Transverse colon (tissue), 4 donors: ENCODE measurements around the gene SUPT7L. TPM values are rescaled to one million over a fixed set of nuclear protein-coding genes. Genes with fewer than 3 reads are reported as not detected.

ENCODE experiments used
- DNase-seq: peaks from one replicate; pipeline ENCODE4 v3.0.0-alpha.2; 2019
- H3K27ac ChIP-seq, 4 donors: fragments of 200-600 bp; sonication (generic); 2 replicates each; pipeline ENCODE4 v1.5.1; 2016 to 2018; ENCODE audit warnings: inconsistent platforms in 4 of 4
- H3K27me3 ChIP-seq: fragments of 200-600 bp; sonication (generic); 2 replicates; pipeline ENCODE4 v1.5.1; 2017; ENCODE audit warnings: inconsistent platforms
- H3K36me3 ChIP-seq, 4 donors: fragments of 200-600 bp; sonication (generic); 2 replicates each; pipeline ENCODE4 v1.5.1; 2017 to 2019; ENCODE audit warnings: inconsistent platforms in 4 of 4
- H3K4me1 ChIP-seq, 4 donors: fragments of 200-600 bp; sonication (generic); 2 replicates each; pipeline ENCODE4 v1.5.1; 2017 to 2020; ENCODE audit warnings: inconsistent platforms in 4 of 4
- H3K4me3 ChIP-seq, 4 donors: fragments of 200-600 bp; sonication (generic); 1 replicate in 1 of 4; 2 replicates in 3 of 4; pipeline versions ENCODE4 v1.5.1 to v1.6.1; 2017 to 2019; ENCODE audit warnings: inconsistent platforms in 4 of 4
- H3K9me3 ChIP-seq, 2 donors: fragments of 200-600 bp; sonication (generic); 2 replicates each; pipeline ENCODE4 v1.5.1; 2017 to 2019; ENCODE audit warnings: inconsistent platforms in 2 of 2
- EP300 ChIP-seq: sonication (generic); formaldehyde crosslinking; IDR thresholded peaks from one replicate; pipeline ENCODE4 v1.6.1; 2017; ENCODE audit warnings: antibody characterized with exemption, low read depth
- POLR2A ChIP-seq: fragments of 450-650 bp; IDR thresholded peaks from one replicate; pipeline ENCODE4 v1.6.1; 2016; ENCODE audit warnings: antibody characterized with exemption, mild to moderate bottlenecking, moderate library complexity
- POLR2AphosphoS5 ChIP-seq, 3 donors: sonication (generic); formaldehyde crosslinking; IDR thresholded peaks; one replicate each; pipeline ENCODE4 v1.6.1; 2016; ENCODE audit warnings: antibody characterized with exemption in 3 of 3
- WGBS, 2 donors: methylation state at CpG; one replicate each; pipeline ENCODE4 v1.1.5; 2018; ENCODE audit warnings: low coverage in 1 of 2; 5-methylcytosine and 5-hydroxymethylcytosine counted together
- in situ Hi-C, 4 donors: fragments of 200-750 bp; cut with MboI; loops; one replicate each; pipeline versions ENCODE4 v1.15.0 to v1.15.1; 2017; ENCODE audit warnings: low sequenced_read_pairs in 3 of 4, low pct_ligation_motif_present in 1 of 4, low pct_unique_long_range_greater_than_20kb in 1 of 4
- intact Hi-C: fragments of 100-400 bp; cut with DNase I; formaldehyde crosslinking; loops from one replicate; pipeline ENCODE4 v1.15.1; 2023; ENCODE audit warnings: low total_unique reads
- total RNA-seq, 4 donors: library from RNA; depleted of rRNA; stranded (reverse); fragments of >200 nt; gene quantifications; one replicate each; pipeline ENCODE4 v1.1.0, GENCODE V29; 2016
- TF ChIP-seq, protein P1 (sequence below), 5 experiments: fragments of 200-600 bp in 3 of 5; fragments of 450-650 bp in 2 of 5; sonication (generic) in 3 of 5; IDR thresholded peaks; 1 replicate in 2 of 5; 2 replicates in 3 of 5; pipeline ENCODE4 v1.5.1; 2016 to 2017; ENCODE audit warnings: antibody characterized with exemption in 5 of 5, inconsistent platforms in 3 of 5, mild to moderate bottlenecking in 2 of 5, moderate library complexity in 1 of 5

SUPT7L gene
- total RNA-seq, 4 donors from 2014 or later = 30.4 to 43.6 (median 38.2) TPM

DNA sequence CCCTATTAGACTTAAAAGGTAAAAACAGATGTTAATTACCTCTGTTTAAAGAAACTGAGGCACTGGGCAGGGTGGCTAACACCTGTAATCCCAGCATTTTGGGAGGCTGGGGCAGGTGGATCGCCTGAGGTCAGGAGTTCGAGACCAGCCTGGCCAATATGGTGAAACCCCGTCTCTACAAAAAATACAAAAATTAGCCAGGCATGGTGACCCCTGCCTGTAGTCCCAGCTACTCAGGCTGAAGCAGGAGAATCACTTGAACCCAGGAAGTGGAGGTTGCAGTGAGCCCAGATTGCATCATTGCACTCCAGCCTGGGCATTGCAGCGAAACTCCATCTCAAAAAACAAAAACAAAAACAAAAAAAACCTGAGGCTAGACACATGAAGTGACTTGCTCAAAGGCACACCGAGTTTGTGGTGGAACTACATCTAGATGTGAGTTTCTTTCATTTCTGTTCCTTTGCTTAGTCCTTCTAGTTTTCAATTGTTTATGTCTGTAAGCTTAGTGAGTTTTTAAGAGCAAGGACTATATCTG lies 41.0 kb upstream of the SUPT7L start:
- no peak for DNase-seq
- no peak for TF ChIP-seq POLR2AphosphoS5 (IDR thresholded peaks at IDR 0.05)
- TF ChIP-seq, protein P1, sequence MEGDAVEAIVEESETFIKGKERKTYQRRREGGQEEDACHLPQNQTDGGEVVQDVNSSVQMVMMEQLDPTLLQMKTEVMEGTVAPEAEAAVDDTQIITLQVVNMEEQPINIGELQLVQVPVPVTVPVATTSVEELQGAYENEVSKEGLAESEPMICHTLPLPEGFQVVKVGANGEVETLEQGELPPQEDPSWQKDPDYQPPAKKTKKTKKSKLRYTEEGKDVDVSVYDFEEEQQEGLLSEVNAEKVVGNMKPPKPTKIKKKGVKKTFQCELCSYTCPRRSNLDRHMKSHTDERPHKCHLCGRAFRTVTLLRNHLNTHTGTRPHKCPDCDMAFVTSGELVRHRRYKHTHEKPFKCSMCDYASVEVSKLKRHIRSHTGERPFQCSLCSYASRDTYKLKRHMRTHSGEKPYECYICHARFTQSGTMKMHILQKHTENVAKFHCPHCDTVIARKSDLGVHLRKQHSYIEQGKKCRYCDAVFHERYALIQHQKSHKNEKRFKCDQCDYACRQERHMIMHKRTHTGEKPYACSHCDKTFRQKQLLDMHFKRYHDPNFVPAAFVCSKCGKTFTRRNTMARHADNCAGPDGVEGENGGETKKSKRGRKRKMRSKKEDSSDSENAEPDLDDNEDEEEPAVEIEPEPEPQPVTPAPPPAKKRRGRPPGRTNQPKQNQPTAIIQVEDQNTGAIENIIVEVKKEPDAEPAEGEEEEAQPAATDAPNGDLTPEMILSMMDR (IDR thresholded peaks at IDR 0.05) = no peak
- TF ChIP-seq EP300 = no peak
- TF ChIP-seq POLR2A = no peak
- peak overlapping the region in 3 of 4 donors; percentile 17 to 71 (median 18) for H3K27ac ChIP-seq
- WGBS, 2 donors = 85% methylated on average over 3 to 5 of the region's 5 CpGs
- no peak overlapping the region for H3K4me3 ChIP-seq
- in situ Hi-C loops = no loop called here
- H3K4me1 ChIP-seq = peaks cover 0 to 17% (median 15%) of the 10 kb centered on the region in 4 donors
- no peaks in the 10 kb centered on the region for H3K36me3 ChIP-seq
- no peaks in the 10 kb centered on the region for H3K9me3 ChIP-seq
- no peaks in the 10 kb centered on the region for H3K27me3 ChIP-seq
- intact Hi-C loops = loop anchor here (1.0 kb wide), 1 partner anchor 746 kb away; no protein-coding TSS in a partner anchor

- no peaks in the 10 kb centered on the region for H3K36me3 ChIP-seq
- H3K27me3 ChIP-seq = no peaks in the 10 kb centered on the region
- TF ChIP-seq, protein P1 (IDR thresholded peaks at IDR 0.05) = peak; percentile 92 to 95 (median 94)
- TF ChIP-seq POLR2A (no peak), EP300 (no peak), POLR2AphosphoS5 (IDR thresholded peaks at IDR 0.05) (no peak)
- H3K9me3 ChIP-seq = no peaks in the 10 kb centered on the region
- intact Hi-C loops = loop anchor here (1.0 kb wide), 1 partner anchor 747 kb away; no protein-coding TSS in a partner anchor
- DNase-seq = peak; percentile 87
- in situ Hi-C loops = no loop called here
- no peak overlapping the region for H3K27ac ChIP-seq
- 26 to 47% methylated on average over 6 to 9 of the region's 9 CpGs for WGBS, 2 donors
- H3K4me1 ChIP-seq = peaks cover 0 to 17% (median 15%) of the 10 kb centered on the region in 4 donors
- no peak overlapping the region for H3K4me3 ChIP-seq
Measured at GRCh38 chr2:27703638-27704341, 40.4 kb upstream of the SUPT7L start.

DNA sequence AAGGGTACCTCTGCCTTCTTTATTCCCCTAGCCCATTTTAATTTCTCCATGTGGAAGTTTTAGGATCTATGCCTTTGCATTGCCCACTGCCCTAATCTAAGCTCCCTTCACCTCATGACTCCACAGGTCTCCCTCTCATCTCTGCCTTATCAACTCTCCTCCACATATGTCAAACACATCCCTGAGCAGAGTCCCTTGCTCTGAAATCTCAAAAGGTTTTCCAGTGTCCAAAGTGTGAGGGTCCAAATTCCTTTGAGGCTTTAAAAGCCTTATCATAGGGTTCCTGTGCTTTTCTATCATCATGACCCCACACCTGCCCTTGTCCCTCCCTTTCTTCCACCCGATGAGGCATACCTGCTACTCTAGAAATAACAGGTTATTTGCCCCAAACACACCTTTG lies 38.9 kb upstream of the SUPT7L start:
- TF ChIP-seq POLR2AphosphoS5 (IDR thresholded peaks at IDR 0.05) (no peak), POLR2A (no peak), EP300 (no peak)
- TF ChIP-seq, protein P1 (IDR thresholded peaks at IDR 0.05) = no peak
- Histone ChIP-seq H3K27me3 (no peaks in the 10 kb centered on the region), H3K4me3 (no peak overlapping the region), H3K9me3 (no peaks in the 10 kb centered on the region), H3K27ac (no peak overlapping the region), H3K4me1 (peaks cover 0 to 17% (median 15%) of the 10 kb centered on the region in 4 donors), H3K36me3 (peaks cover 0 to under 1% (median 0%) of the 10 kb centered on the region in 4 donors)
- in situ Hi-C loops = no loop called here
- intact Hi-C loops = no loop called here
- 74% methylated on average over 1 of the region's 1 CpG; no CpG with 5 or more reads in 1 of the 2 donors for WGBS, 2 donors
- DNase-seq = no peak

DNA sequence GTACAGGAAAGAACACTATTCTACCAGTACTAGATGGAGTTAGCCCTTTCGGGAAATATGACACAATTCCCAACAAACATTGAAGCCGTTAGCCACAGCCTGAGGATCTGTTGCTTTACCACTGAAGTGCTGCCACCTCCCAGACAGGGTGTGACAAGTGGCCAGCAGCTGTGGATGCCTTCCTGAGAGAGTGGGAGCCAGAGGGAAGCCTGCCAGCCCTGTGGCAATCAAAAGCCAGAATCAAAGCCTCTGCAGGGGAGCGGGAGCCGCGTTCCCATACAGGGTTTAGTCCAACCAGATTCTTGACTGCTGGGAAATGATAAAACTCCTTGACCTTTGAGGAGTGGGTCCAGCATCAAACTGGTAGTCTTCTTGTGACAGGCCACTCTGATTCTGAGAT lies 38.3 kb upstream of the SUPT7L start:
- WGBS, 2 donors = 44 to 72% methylated on average over 2 to 5 of the region's 5 CpGs
- Histone ChIP-seq H3K9me3 (no peaks in the 10 kb centered on the region), H3K27ac (no peak overlapping the region), H3K27me3 (no peaks in the 10 kb centered on the region), H3K4me1 (peaks cover 0 to 15% (median 12%) of the 10 kb centered on the region in 4 donors), H3K36me3 (peaks cover 0 to 4% (median 0%) of the 10 kb centered on the region in 4 donors), H3K4me3 (no peak overlapping the region)
- DNase-seq = no peak
- no peak for TF ChIP-seq POLR2AphosphoS5 (IDR thresholded peaks at IDR 0.05)
- no peak for TF ChIP-seq POLR2A
- no peak for TF ChIP-seq EP300
- TF ChIP-seq, protein P1 (IDR thresholded peaks at IDR 0.05) = no peak
- in situ Hi-C loops (no loop called here), intact Hi-C loops (no loop called here)
